Measurements from ENCODE around the gene INO80B.
"Not testable (repeated sequence)": the region's sequence is repeated elsewhere in the genome, so short reads cannot be mapped to it uniquely, and the experiment has no call there.

Gene INO80B

DNA sequence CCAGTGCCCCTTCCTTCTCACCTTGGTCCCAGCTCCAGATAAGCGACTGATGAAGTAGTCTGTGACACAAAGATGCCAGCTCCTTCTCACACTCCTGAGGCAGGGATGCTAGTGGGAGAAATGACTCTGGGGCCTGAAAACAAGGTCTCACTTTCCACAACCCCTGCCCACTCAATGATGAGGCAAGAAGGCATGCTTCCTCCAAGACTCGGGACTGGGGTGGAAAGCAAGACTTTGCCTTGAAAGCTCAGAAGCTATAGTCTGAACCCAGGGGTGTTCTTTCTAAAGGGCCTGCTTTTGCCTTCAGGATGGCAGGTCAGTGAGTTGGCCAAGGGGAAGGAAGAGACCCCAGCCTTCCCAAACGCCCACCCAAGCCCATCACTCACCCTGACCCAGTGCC is 26.5 kb downstream of the INO80B start:
- peak overlapping the region; percentile 91 for H3K4me3 ChIP-seq (replicated peaks; ENCODE audit: insufficient read depth, low read length)
- H3K27ac ChIP-seq (replicated peaks) = no peak overlapping the region

DNA sequence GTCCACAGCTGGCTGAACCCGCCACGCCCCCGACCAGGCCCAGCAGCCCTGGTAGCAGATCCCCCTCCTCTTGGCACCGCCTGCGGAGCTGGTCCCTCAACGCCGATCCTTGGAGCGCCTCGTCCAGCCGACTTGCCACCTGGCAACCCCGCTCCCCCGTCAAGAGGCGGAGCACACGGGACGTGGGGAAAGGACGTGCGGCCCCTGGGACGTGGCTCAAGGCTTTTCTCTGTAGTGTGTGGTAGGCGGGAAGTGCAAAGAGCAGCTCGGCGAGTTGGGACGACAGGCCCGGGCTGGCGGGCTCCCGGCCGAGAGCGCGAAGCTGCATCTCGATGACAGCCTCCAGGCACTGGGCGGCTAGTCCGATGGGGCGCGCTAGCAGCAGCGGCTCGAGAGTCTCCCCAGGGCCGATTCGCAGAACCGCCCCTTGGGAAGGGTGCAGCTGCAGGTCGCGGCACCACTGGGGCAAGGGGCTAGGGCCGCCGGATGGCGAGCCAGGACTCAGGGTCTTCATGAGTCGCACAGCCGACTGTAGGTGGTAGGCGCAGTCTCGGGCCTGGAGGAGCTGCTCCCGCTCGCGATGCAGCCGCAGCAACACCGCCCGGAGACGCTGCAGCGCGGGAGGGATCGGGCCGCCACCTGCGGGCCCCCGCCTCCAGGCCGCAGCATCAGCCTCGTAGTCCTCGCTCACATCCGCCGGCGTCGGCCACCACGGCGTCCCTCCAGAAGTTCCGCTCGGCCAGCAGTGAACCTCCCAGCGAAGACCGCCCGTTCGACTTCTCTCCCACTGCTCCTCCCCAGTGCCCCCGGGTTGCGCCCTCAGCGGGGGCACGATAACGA is 27.3 kb downstream of the INO80B start:
- Histone ChIP-seq H3K4me3 (replicated peaks; ENCODE audit: insufficient read depth, low read length) (peak overlapping the region; percentile 91), H3K27me3 (ENCODE audit: insufficient read depth, poor library complexity, severe bottlenecking) (no peaks in the 10 kb centered on the region), H3K27ac (replicated peaks) (peak overlapping the region; percentile 75)
- DNase-seq (ENCODE audit: low read depth in 1 of 2, low spot score in 1 of 2) = peak in 1 of 2 experiments; percentile 67
- TF ChIP-seq SPI1 (IDR thresholded peaks at IDR 0.05; ENCODE audit: borderline replicate concordance, low read depth) = 0 out of 2 replicates have a peak, but pooled peaks have one; percentile 9
- TF ChIP-seq CTCF (IDR thresholded peaks at IDR 0.05; ENCODE audit: insufficient read depth, low read length) = no peak

More for the DNA sequence above, 26.5 kb downstream of the INO80B start:
- TF ChIP-seq GABPA (IDR thresholded peaks at IDR 0.05; ENCODE audit: low read depth) = no peak
- TF ChIP-seq SPI1 (IDR thresholded peaks at IDR 0.05; ENCODE audit: borderline replicate concordance, low read depth) = no peak
- no peak for TF ChIP-seq REST (IDR thresholded peaks at IDR 0.05; ENCODE audit: insufficient replicate concordance, low read depth)
- no peak for TF ChIP-seq POLR2AphosphoS5 (IDR thresholded peaks at IDR 0.05; ENCODE audit: low read depth)
- TF ChIP-seq CTCF (IDR thresholded peaks at IDR 0.05; ENCODE audit: insufficient read depth, low read length) = no peak
- no peaks in the 10 kb centered on the region for H3K27me3 ChIP-seq (ENCODE audit: insufficient read depth, poor library complexity, severe bottlenecking)
- DNase-seq (ENCODE audit: low read depth in 1 of 2, low spot score in 1 of 2) = no peak

DNA sequence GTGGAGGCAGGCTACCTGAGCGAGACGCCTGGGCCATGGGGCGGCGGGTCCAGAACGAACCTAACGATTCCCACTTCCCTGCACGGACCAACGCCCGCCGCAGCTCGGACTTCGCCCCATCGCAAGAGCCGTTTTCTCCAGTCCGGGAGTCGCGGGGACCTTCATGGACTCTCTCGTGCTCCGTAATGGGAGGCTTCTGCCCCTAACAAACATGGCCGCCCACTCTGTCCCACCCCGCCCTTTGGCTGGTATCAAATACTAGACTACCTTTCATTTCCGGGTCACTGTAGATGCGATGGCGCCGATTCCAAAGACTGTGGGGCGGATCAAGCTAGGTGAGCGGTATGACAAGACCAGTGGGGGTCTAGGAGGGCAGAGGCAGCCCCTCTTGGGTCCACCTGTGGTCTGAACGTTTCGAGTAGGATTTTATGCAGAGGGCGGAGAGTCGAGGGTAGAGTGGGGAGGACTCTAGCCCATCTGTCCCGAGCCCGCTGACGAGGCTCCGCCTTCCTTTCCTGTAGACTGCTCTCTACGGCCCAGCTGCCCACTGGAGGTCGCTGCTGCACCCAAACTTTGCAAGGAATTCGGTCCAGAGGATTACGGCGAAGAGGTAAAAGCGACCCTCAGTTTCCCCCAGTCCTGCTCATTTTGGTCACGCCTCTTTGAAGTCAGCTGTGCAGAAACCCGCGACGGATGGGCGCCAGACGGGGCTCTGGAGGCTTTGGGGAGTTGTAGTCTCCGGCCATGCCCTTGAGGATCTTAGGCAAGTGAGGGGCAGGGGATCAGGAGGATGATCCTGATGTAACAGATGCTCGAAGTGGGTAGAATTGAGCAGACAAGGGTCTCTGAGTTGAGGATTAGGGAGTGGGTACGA is 28.2 kb downstream of the INO80B start, which contains the start of the genes CCDC142 and TTC31:
CCDC142 (minus strand) TSS at position 198 of the 874 bp plus-strand sequence; CDS start at position 37, 161 bp downstream.
TTC31 (plus strand) TSS at position 281 of the 874 bp plus-strand sequence; CDS start at position 296, 15 bp downstream.
- peak in 1 of 2 experiments; percentile 98 for DNase-seq (ENCODE audit: low read depth in 1 of 2, low spot score in 1 of 2)
- Histone ChIP-seq H3K4me3 (replicated peaks; ENCODE audit: insufficient read depth, low read length) (peak within 1 kb of the TSS; percentile 91), H3K27me3 (ENCODE audit: insufficient read depth, poor library complexity, severe bottlenecking) (no peaks in the 10 kb centered on the region), H3K27ac (replicated peaks) (peak within 1 kb of the TSS; percentile 75)
- TF ChIP-seq GABPA (IDR thresholded peaks at IDR 0.05; ENCODE audit: low read depth) (peak; percentile 87), CTCF (IDR thresholded peaks at IDR 0.05; ENCODE audit: insufficient read depth, low read length) (peak; percentile 92), SPI1 (IDR thresholded peaks at IDR 0.05; ENCODE audit: borderline replicate concordance, low read depth) (no peak), POLR2AphosphoS5 (IDR thresholded peaks at IDR 0.05; ENCODE audit: low read depth) (peak; percentile 47; the same call in 1 of the 2 replicates), REST (IDR thresholded peaks at IDR 0.05; ENCODE audit: insufficient replicate concordance, low read depth) (no peak)

- peak overlapping the region; percentile 75 for H3K27ac ChIP-seq (replicated peaks)
- peak overlapping the region; percentile 91 for H3K4me3 ChIP-seq (replicated peaks; ENCODE audit: insufficient read depth, low read length)
- not testable (repeated sequence) for H3K27me3 ChIP-seq (ENCODE audit: insufficient read depth, poor library complexity, severe bottlenecking); DNase-seq (ENCODE audit: low read depth in 1 of 2, low spot score in 1 of 2)
Measured at GRCh38 chr2:74483675-74484164, 28.8 kb downstream of the INO80B start.

Measured in HL-60 (cell line).